C4-2B (cell line): Measurements from ENCODE around the gene TPRG1L.

Experiments
- CTCF ChIP-seq: fragments of 450-650 bp; conservative IDR thresholded peaks from 2 replicates; pipeline ENCODE4 v1.5.1; 2017; ENCODE audit warnings: mild to moderate bottlenecking
- ZFX ChIP-seq: fragments of 450-650 bp; IDR thresholded peaks from 2 replicates; pipeline ENCODE4 v1.6.1; 2017

- TF ChIP-seq CTCF: no peak
- TF ChIP-seq ZFX: no peak
Measured at GRCh38 chr1:3609769-3610526, 14.9 kb upstream of the TPRG1L start.
